GM12878 (cell line): ENCODE data around the gene KRTAP10-2. TPM values are rescaled to one million over a fixed set of nuclear protein-coding genes. Genes with fewer than 3 reads are reported as not detected.
"Not testable (repeated sequence)": the region's sequence is repeated elsewhere in the genome, so short reads cannot be mapped to it uniquely, and the experiment has no call there.

Experiments used
- ATAC-seq: fragments of 200-7000 bp; cut with Tn5 transposase; 3 replicates; pipeline ENCODE4 v1.9.1; 2020; ENCODE audit warnings: mild to moderate bottlenecking, moderate library complexity
- BruUV-seq: library from RNA; stranded (reverse); fragments of 400-500 nt; replicated peaks from 2 replicates; lab custom pipeline; 2021; lab: Mats Ljungman, UMichigan
- CTCF ChIA-PET: fragments of 300-600 bp; sonication (Branson Sonifier 250); formaldehyde crosslinking; extraction: SDS; loops from one replicate; lab custom pipeline; 2021; ENCODE audit warnings: inconsistent platforms; lab: Yijun Ruan, JAX
- POLR2A ChIA-PET: fragments of 350-600 bp; formaldehyde crosslinking; extraction: SDS; loops from one replicate; lab custom pipeline; 2021; ENCODE audit warnings: inconsistent platforms; lab: Charles Lee
- RAD21 ChIA-PET: fragments of 300-600 bp; sonication (Branson Sonifier 250); formaldehyde crosslinking; loops from one replicate; lab custom pipeline; 2023; ENCODE audit warnings: antibody characterized with exemption; ENCODE audit not compliant: unreplicated experiment; lab: Charles Lee
- SMC1A ChIA-PET: fragments of 300-600 bp; sonication (Branson Sonifier 250); formaldehyde crosslinking; loops from one replicate; lab custom pipeline; 2023; ENCODE audit not compliant: unreplicated experiment, uncharacterized antibody; lab: Charles Lee
- DNase-seq: peaks from one replicate; pipeline ENCODE4 v3.0.0-alpha.2; 2011; ENCODE audit warnings: low read depth, low spot score
- FAIRE-seq: peaks from 3 replicates; lab custom pipeline; 2011; peaks lifted over from hg19 to GRCh38; lab: Jason Lieb, UNC
- H2AFZ ChIP-seq: 2 replicates; pipeline ENCODE4 v1.6.0; 2011; ENCODE audit warnings: low read depth, low read length, control low read depth; ENCODE audit not compliant: control insufficient read depth
- H3K27ac ChIP-seq: 2 replicates; pipeline ENCODE4 v1.5.1; 2011; ENCODE audit warnings: control low read depth; ENCODE audit not compliant: control insufficient read depth, insufficient read depth
- H3K27me3 ChIP-seq, 2 experiments: replicated peaks in 1 of 2; 2 replicates each; pipeline versions ENCODE4 v1.6.0 to v1.6.1; 2011; ENCODE audit warnings: low read length in 1 of 2; ENCODE audit not compliant: control insufficient read depth in 2 of 2, insufficient read depth in 2 of 2
- H3K36me3 ChIP-seq, 2 experiments: 2 replicates each; pipeline ENCODE4 v1.5.1; 2011; ENCODE audit warnings: low read length in 1 of 2; ENCODE audit not compliant: control insufficient read depth in 2 of 2, insufficient read depth in 2 of 2
- H3K4me1 ChIP-seq: 2 replicates; pipeline ENCODE4 v1.6.1; 2011; ENCODE audit warnings: mild to moderate bottlenecking, low read length, moderate library complexity, mixed read lengths; ENCODE audit not compliant: control insufficient read depth, insufficient read depth
- H3K4me2 ChIP-seq: 2 replicates; pipeline ENCODE4 v1.6.0; 2011; ENCODE audit warnings: control low read depth; ENCODE audit not compliant: control insufficient read depth, insufficient read depth
- H3K4me3 ChIP-seq: fragments of 200-600 bp; sonication (generic); 2 replicates; pipeline ENCODE4 v1.5.1; 2016
- H3K79me2 ChIP-seq: 2 replicates; pipeline ENCODE4 v1.6.0; 2011; ENCODE audit warnings: low read length; ENCODE audit not compliant: control insufficient read depth, insufficient read depth
- H3K9ac ChIP-seq: 2 replicates; pipeline ENCODE4 v1.8.0; 2011; ENCODE audit warnings: low read length, control low read depth, mixed read lengths; ENCODE audit not compliant: control insufficient read depth, insufficient read depth
- H3K9me3 ChIP-seq: replicated peaks from 3 replicates; pipeline ENCODE4 v1.5.1; 2011; ENCODE audit warnings: mild to moderate bottlenecking, low read length; ENCODE audit not compliant: control insufficient read depth, insufficient read depth
- H4K20me1 ChIP-seq: 2 replicates; pipeline ENCODE4 v1.6.0; 2011; ENCODE audit not compliant: control insufficient read depth, insufficient read depth
- MYC ChIP-seq: IDR thresholded peaks from 2 replicates; pipeline ENCODE4 v1.6.1; 2011; ENCODE audit warnings: mild to moderate bottlenecking, low read length, moderate library complexity, inconsistent platforms; ENCODE audit not compliant: insufficient read depth, insufficient replicate concordance, insufficient read length, severe bottlenecking
- ZNF687 ChIP-seq: fragments of 450-650 bp; IDR thresholded peaks from 2 replicates; pipeline ENCODE4 v1.6.1; 2017; ENCODE audit warnings: mild to moderate bottlenecking, moderate library complexity
- WGBS: methylation state at CpG from one replicate; pipeline ENCODE4 v1.1.6; 2016; ENCODE audit warnings: low lambda C conversion rate; ENCODE audit not compliant: insufficient replicate concordance, insufficient coverage; ENCODE audit errors: missing lambda C conversion rate; 5-methylcytosine and 5-hydroxymethylcytosine counted together
- in situ Hi-C: fragments of 300-500 bp; cut with MboI; formaldehyde crosslinking; loops from 9 replicates; pipeline ENCODE4 v1.14.3; 2018; ENCODE audit warnings: mixed read lengths
- intact Hi-C: fragments of 100-400 bp; cut with micrococcal nuclease; formaldehyde crosslinking; loops from one replicate; pipeline ENCODE4 v1.14.2; 2022; ENCODE audit not compliant: unreplicated experiment
- polyA plus RNA-seq, 11 experiments: library from polyadenylated mRNA; depleted of rRNA in 4 of 11; unstranded in 6 of 11; stranded (reverse) in 5 of 11; fragments of >200 nt; fragmentation: Nextera tagmentation in 4 of 11; fragmentation: Illumina TruSeq in 1 of 11; extraction: Ambion mirVana in 4 of 11; extraction: Trizol in 1 of 11; gene quantifications; 1 replicate in 1 of 11; 2 replicates in 10 of 11; pipeline versions ENCODE4 v1.2.1 to v1.2.3, GENCODE V29; 2011 to 2016; ENCODE audit warnings: inconsistent platforms in 2 of 11, missing spikeins in 2 of 11, low read depth in 1 of 11
- total RNA-seq, 4 experiments: library from RNA; depleted of rRNA in 3 of 4; stranded (reverse); fragments of >200 nt in 3 of 4; fragmentation: Illumina TruSeq in 1 of 4; extraction: Trizol in 1 of 4; gene quantifications; 2 replicates each; pipeline versions ENCODE4 v1.2.1 to v1.2.3, GENCODE V29; 2013 to 2021

The KRTAP10-2 gene
- total and polyA plus RNA-seq, 10 of the 15 experiments (the other 5 are each of a cell fraction or from before 2014, with no cell fraction given), result not detected

DNA sequence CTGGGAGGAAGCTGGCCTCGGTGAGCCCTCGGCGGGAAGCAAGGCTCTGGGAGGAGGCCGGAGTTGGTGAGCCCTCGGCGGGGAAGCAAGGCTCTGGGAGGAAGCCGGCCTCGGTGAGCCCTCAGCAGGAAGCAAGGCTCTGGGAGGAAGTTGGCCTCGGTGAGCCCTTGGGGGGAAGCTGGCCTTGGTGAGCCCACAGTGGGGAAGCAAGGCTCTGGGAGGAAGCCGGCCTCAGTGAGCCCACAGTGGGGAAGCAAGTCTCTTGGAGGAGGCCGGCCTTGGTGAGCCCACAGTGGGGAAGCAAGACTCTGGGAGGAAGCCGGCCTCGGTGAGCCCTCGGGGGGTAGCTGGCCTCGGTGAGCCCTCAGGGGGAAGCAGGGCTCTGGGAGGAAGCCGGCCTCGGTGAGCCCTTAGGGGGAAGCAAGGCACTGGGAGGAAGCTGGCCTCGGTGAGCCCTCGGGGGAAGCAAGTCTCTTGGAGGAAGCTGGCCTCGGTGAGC, 47.4 kb downstream of the KRTAP10-2 start:
- TF ChIP-seq ZNF687 (no peak), MYC (no peak)

GRCh38 chr21:44503006-44503889, 48.1 kb downstream of the KRTAP10-2 start:
- ChIA-PET SMC1A (interaction anchor here (0.8 kb wide), 1 partner anchor 290 kb away, joined by 3 read pairs; no protein-coding TSS in a partner anchor), POLR2A (interaction anchor here (0.6 kb wide), 1 partner anchor 172 kb away, joined by 3 read pairs; no protein-coding TSS in a partner anchor)

More for the DNA sequence above, 47.4 kb downstream of the KRTAP10-2 start:
- Histone ChIP-seq H3K4me3 (no peak overlapping the region), H3K4me2 (no peak overlapping the region), H3K27ac (no peak overlapping the region), H3K9ac (no peak overlapping the region), H2AFZ (no peak overlapping the region), H3K79me2 (no peaks in the 10 kb centered on the region), H3K36me3 (no peaks in the 10 kb centered on the region), H3K4me1 (no peaks in the 10 kb centered on the region), H3K27me3 (no peaks in the 10 kb centered on the region; a peak in 1 of 4 replicates), H4K20me1 (no peaks in the 10 kb centered on the region), H3K9me3 (no peaks in the 10 kb centered on the region)
- ATAC-seq (no peak), DNase-seq (no peak), FAIRE-seq (no peak)
- CTCF ChIA-PET, result no interaction called here
- BruUV-seq, result no TSS peak
- SMC1A ChIA-PET, result interaction anchor here (0.8 kb wide), 1 partner anchor 290 kb away, joined by 3 read pairs; no protein-coding TSS in a partner anchor
- 17% methylated on average over 18 of the region's 20 CpGs for WGBS
- POLR2A ChIA-PET, result interaction anchor here (0.6 kb wide), 1 partner anchor 173 kb away, joined by 3 read pairs; no protein-coding TSS in a partner anchor
- in situ Hi-C loops (no loop called here), intact Hi-C loops (no loop called here)
- RAD21 ChIA-PET, result no interaction called here

More at GRCh38 chr21:44503006-44503889, 48.1 kb downstream of the KRTAP10-2 start:
- FAIRE-seq, RAD21 ChIA-PET, H3K79me2 ChIP-seq, ATAC-seq, H3K4me1 ChIP-seq, H3K27me3 ChIP-seq, intact Hi-C loops, H4K20me1 ChIP-seq, H3K9ac ChIP-seq, H3K27ac ChIP-seq, H3K36me3 ChIP-seq, BruUV-seq, H2AFZ ChIP-seq, in situ Hi-C loops, DNase-seq, H3K4me2 ChIP-seq, H3K9me3 ChIP-seq, H3K4me3 ChIP-seq: not testable (repeated sequence)
- CTCF ChIA-PET, result interaction anchor here (0.9 kb wide), 1 partner anchor 272 kb away, joined by 3 read pairs; no protein-coding TSS in a partner anchor
- 60% methylated on average over 40 of the region's 44 CpGs for WGBS
